Measurements from ENCODE around the gene ANKRD23.

- TF ChIP-seq ARNT (IDR thresholded peaks at IDR 0.05) (no peak), SP1 (IDR thresholded peaks at IDR 0.05) (no peak), ZNF384 (IDR thresholded peaks at IDR 0.05) (no peak), SUZ12 (IDR thresholded peaks at IDR 0.05) (no peak), BHLHE40 (IDR thresholded peaks at IDR 0.05; ENCODE audit: borderline replicate concordance) (no peak), TARDBP (IDR thresholded peaks at IDR 0.05) (no peak), FOXM1 (IDR thresholded peaks at IDR 0.05; ENCODE audit: borderline replicate concordance) (no peak), ELF4 (IDR thresholded peaks at IDR 0.05) (no peak), FOXK2 (IDR thresholded peaks at IDR 0.05) (no peak), FOXA1 (IDR thresholded peaks at IDR 0.05) (no peak)
Measured at GRCh38 chr2:96811917-96812316, 31.9 kb downstream of the ANKRD23 start.

Data from HEK293T (cell line).